Activated naive CD8-positive, alpha-beta T cell (primary cell): ENCODE data around the gene VCAN.

ENCODE experiments used
- H3K27ac Mint-ChIP-seq: one replicate; pipeline ENCODE4 v1.8.0; 2021; ENCODE audit warnings: mixed read lengths
- H3K27me3 Mint-ChIP-seq: one replicate; pipeline ENCODE4 v1.8.0; 2021; ENCODE audit warnings: mixed read lengths
- H3K36me3 Mint-ChIP-seq: one replicate; pipeline ENCODE4 v1.8.0; 2021; ENCODE audit warnings: mixed read lengths
- H3K4me1 Mint-ChIP-seq: one replicate; pipeline ENCODE4 v1.8.0; 2021; ENCODE audit warnings: low read depth, mixed read lengths
- H3K4me3 Mint-ChIP-seq: one replicate; pipeline ENCODE4 v1.8.0; 2021; ENCODE audit warnings: mild to moderate bottlenecking, mixed read lengths
- H3K9me3 Mint-ChIP-seq: one replicate; pipeline ENCODE4 v1.8.0; 2021; ENCODE audit warnings: low read depth, mixed read lengths

VCAN gene

GRCh38 chr5:83447533-83447932 is 24.0 kb upstream of the VCAN start:
- H3K36me3 Mint-ChIP-seq: no peaks in the 10 kb centered on the region
- H3K9me3 Mint-ChIP-seq: no peaks in the 10 kb centered on the region
- no peak overlapping the region for H3K27ac Mint-ChIP-seq
- no peak overlapping the region for H3K4me3 Mint-ChIP-seq
- peaks cover 13% of the 10 kb centered on the region for H3K27me3 Mint-ChIP-seq
- H3K4me1 Mint-ChIP-seq: no peaks in the 10 kb centered on the region

- H3K9me3 Mint-ChIP-seq: peaks cover 21% of the 10 kb centered on the region
- H3K4me3 Mint-ChIP-seq: no peak overlapping the region
- H3K36me3 Mint-ChIP-seq: no peaks in the 10 kb centered on the region
- H3K4me1 Mint-ChIP-seq: no peaks in the 10 kb centered on the region
- H3K27ac Mint-ChIP-seq: no peak overlapping the region
- peaks cover 13% of the 10 kb centered on the region for H3K27me3 Mint-ChIP-seq
Observed at GRCh38 chr5:83450183-83450966, 21.2 kb upstream of the VCAN start.

GRCh38 chr5:83450967-83451248 is 20.6 kb upstream of the VCAN start:
- H3K36me3 Mint-ChIP-seq: no peaks in the 10 kb centered on the region
- peaks cover 13% of the 10 kb centered on the region for H3K27me3 Mint-ChIP-seq
- no peak overlapping the region for H3K27ac Mint-ChIP-seq
- H3K4me1 Mint-ChIP-seq: no peaks in the 10 kb centered on the region
- H3K4me3 Mint-ChIP-seq: no peak overlapping the region
- peaks cover 21% of the 10 kb centered on the region for H3K9me3 Mint-ChIP-seq

GRCh38 chr5:83451955-83452354 is 19.6 kb upstream of the VCAN start:
- no peak overlapping the region for H3K27ac Mint-ChIP-seq

GRCh38 chr5:83453937-83454336 is 17.6 kb upstream of the VCAN start:
- H3K36me3 Mint-ChIP-seq: no peaks in the 10 kb centered on the region
- no peak overlapping the region for H3K4me3 Mint-ChIP-seq

More at GRCh38 chr5:83451955-83452354, 19.6 kb upstream of the VCAN start:
- Mint-ChIP-seq H3K4me1 (no peaks in the 10 kb centered on the region), H3K9me3 (peaks cover 21% of the 10 kb centered on the region), H3K36me3 (no peaks in the 10 kb centered on the region), H3K4me3 (no peak overlapping the region), H3K27me3 (peaks cover 13% of the 10 kb centered on the region)

GRCh38 chr5:83464261-83464660 is 7.3 kb upstream of the VCAN start:
- H3K4me3 Mint-ChIP-seq: no peak overlapping the region
- no peaks in the 10 kb centered on the region for H3K36me3 Mint-ChIP-seq
- peaks cover 5% of the 10 kb centered on the region for H3K9me3 Mint-ChIP-seq
- no peaks in the 10 kb centered on the region for H3K4me1 Mint-ChIP-seq
- H3K27ac Mint-ChIP-seq: no peak overlapping the region
- peaks cover 19% of the 10 kb centered on the region for H3K27me3 Mint-ChIP-seq

More at GRCh38 chr5:83453937-83454336, 17.6 kb upstream of the VCAN start:
- peaks cover 21% of the 10 kb centered on the region for H3K9me3 Mint-ChIP-seq
- peaks cover 11% of the 10 kb centered on the region for H3K27me3 Mint-ChIP-seq
- H3K4me1 Mint-ChIP-seq: no peaks in the 10 kb centered on the region
- no peak overlapping the region for H3K27ac Mint-ChIP-seq

GRCh38 chr5:83467371-83468035 is 4.0 kb upstream of the VCAN start:
- peaks cover 40% of the 10 kb centered on the region for H3K27me3 Mint-ChIP-seq
- peaks cover 8% of the 10 kb centered on the region for H3K4me1 Mint-ChIP-seq
- no peaks in the 10 kb centered on the region for H3K36me3 Mint-ChIP-seq
- no peak overlapping the region for H3K27ac Mint-ChIP-seq
- H3K9me3 Mint-ChIP-seq: peaks cover 5% of the 10 kb centered on the region
- no peak overlapping the region for H3K4me3 Mint-ChIP-seq

- Mint-ChIP-seq H3K27me3 (peaks cover 47% of the 10 kb centered on the region), H3K4me3 (no peak overlapping the region), H3K4me1 (peaks cover 23% of the 10 kb centered on the region), H3K36me3 (no peaks in the 10 kb centered on the region), H3K27ac (no peak overlapping the region), H3K9me3 (peaks cover under 1% of the 10 kb centered on the region)
Observed at GRCh38 chr5:83469075-83469474, 2.5 kb upstream of the VCAN start.

- Mint-ChIP-seq H3K27me3 (peaks cover 55% of the 10 kb centered on the region), H3K27ac (no peak overlapping the region), H3K9me3 (no peaks in the 10 kb centered on the region), H3K36me3 (no peaks in the 10 kb centered on the region), H3K4me1 (peaks cover 32% of the 10 kb centered on the region), H3K4me3 (peak overlapping the region; percentile 51)
Observed at GRCh38 chr5:83470526-83471404, 779 bp upstream of the VCAN start.

GRCh38 chr5:83472213-83472507 is 616 bp downstream of the VCAN start:
- Mint-ChIP-seq H3K4me3 (peak overlapping the region; percentile 63), H3K27ac (no peak overlapping the region), H3K27me3 (peaks cover 63% of the 10 kb centered on the region), H3K4me1 (peaks cover 32% of the 10 kb centered on the region), H3K9me3 (no peaks in the 10 kb centered on the region), H3K36me3 (no peaks in the 10 kb centered on the region)

- H3K27ac Mint-ChIP-seq: no peak overlapping the region
- H3K4me3 Mint-ChIP-seq: peak overlapping the region; percentile 92
- H3K4me1 Mint-ChIP-seq: peaks cover 32% of the 10 kb centered on the region
- H3K27me3 Mint-ChIP-seq: peaks cover 60% of the 10 kb centered on the region
- no peaks in the 10 kb centered on the region for H3K36me3 Mint-ChIP-seq
- H3K9me3 Mint-ChIP-seq: no peaks in the 10 kb centered on the region
Observed at GRCh38 chr5:83472508-83473345, 1.2 kb downstream of the VCAN start.

- Mint-ChIP-seq H3K27me3 (peaks cover 56% of the 10 kb centered on the region), H3K9me3 (no peaks in the 10 kb centered on the region), H3K36me3 (no peaks in the 10 kb centered on the region), H3K4me3 (peak overlapping the region; percentile 92), H3K27ac (no peak overlapping the region), H3K4me1 (peaks cover 32% of the 10 kb centered on the region)
Observed at GRCh38 chr5:83473346-83474160, 2.0 kb downstream of the VCAN start.

- no peaks in the 10 kb centered on the region for H3K9me3 Mint-ChIP-seq
- peaks cover 32% of the 10 kb centered on the region for H3K4me1 Mint-ChIP-seq
- H3K4me3 Mint-ChIP-seq: peak overlapping the region; percentile 92
- H3K27ac Mint-ChIP-seq: no peak overlapping the region
- H3K27me3 Mint-ChIP-seq: peaks cover 52% of the 10 kb centered on the region
- no peaks in the 10 kb centered on the region for H3K36me3 Mint-ChIP-seq
Observed at GRCh38 chr5:83474161-83474796, 2.7 kb downstream of the VCAN start.
